ENCODE measurements around the gene ATP4B.

DNA sequence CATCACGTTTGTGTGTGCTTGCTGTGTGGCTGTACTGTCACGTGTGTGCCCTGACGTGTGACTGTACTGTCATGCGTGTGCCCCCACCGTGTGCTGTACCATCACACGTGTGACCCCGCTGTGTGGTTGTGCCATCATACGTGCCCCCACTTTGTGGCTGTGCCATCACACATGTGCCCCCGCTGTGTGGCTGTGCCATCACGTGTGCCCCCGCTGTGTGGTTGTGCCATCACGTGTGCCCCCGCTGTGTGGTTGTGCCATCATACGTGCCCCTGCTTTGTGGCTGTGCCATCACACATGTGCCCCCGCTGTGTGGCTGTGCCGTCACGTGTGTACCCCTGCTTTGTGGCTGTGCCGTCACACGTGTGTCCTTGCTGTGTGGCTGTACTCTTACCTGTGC lies 47.7 kb downstream of the ATP4B start:
- TF ChIP-seq, protein P1, sequence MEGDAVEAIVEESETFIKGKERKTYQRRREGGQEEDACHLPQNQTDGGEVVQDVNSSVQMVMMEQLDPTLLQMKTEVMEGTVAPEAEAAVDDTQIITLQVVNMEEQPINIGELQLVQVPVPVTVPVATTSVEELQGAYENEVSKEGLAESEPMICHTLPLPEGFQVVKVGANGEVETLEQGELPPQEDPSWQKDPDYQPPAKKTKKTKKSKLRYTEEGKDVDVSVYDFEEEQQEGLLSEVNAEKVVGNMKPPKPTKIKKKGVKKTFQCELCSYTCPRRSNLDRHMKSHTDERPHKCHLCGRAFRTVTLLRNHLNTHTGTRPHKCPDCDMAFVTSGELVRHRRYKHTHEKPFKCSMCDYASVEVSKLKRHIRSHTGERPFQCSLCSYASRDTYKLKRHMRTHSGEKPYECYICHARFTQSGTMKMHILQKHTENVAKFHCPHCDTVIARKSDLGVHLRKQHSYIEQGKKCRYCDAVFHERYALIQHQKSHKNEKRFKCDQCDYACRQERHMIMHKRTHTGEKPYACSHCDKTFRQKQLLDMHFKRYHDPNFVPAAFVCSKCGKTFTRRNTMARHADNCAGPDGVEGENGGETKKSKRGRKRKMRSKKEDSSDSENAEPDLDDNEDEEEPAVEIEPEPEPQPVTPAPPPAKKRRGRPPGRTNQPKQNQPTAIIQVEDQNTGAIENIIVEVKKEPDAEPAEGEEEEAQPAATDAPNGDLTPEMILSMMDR (conservative IDR thresholded peaks at IDR 0.05 in 1 of 2, IDR thresholded peaks at IDR 0.05 in 1 of 2; ENCODE audit: low read depth in 1 of 2, low read length in 2 of 2): no peak
- TF ChIP-seq EZH2 (IDR thresholded peaks at IDR 0.05; ENCODE audit: low read length, missing control alignments): no peak
